ENCODE results near the gene NTRK2. TPM values are rescaled to one million over a fixed set of nuclear protein-coding genes. Genes with fewer than 3 reads are reported as not detected.

The NTRK2 gene
- polyA plus RNA-seq, 1 donor (not counting 4 experiments of a cell fraction or from before 2014, with no cell fraction given): 0.08 TPM

- Histone ChIP-seq H3K79me2 (ENCODE audit: control insufficient read depth, insufficient read depth, low read length) (no peaks in the 10 kb centered on the region), H3K9me1 (ENCODE audit: control insufficient read depth, extremely low read depth, insufficient read depth, low read length) (no peaks in the 10 kb centered on the region), H3K9ac (ENCODE audit: control insufficient read depth, extremely low read depth, insufficient read depth, low read length) (no peak overlapping the region), H4K20me1 (ENCODE audit: control insufficient read depth, extremely low read depth, insufficient read depth, low read length) (no peaks in the 10 kb centered on the region), H3K36me3 (ENCODE audit: control insufficient read depth in 2 of 2, extremely low read depth in 1 of 2, insufficient read depth in 2 of 2, low read length in 2 of 2) (no peaks in the 10 kb centered on the region), H3K4me2 (ENCODE audit: control insufficient read depth, extremely low read depth, insufficient read depth, low read depth, low read length) (no peak overlapping the region), H3K4me3 (ENCODE audit: control insufficient read depth in 2 of 3, extremely low read depth in 1 of 3, insufficient read depth in 2 of 3, low read depth in 1 of 3, low read length in 3 of 3) (no peak overlapping the region), H3K27ac (ENCODE audit: control insufficient read depth, insufficient read depth, low read length) (no peak overlapping the region), H3K4me1 (ENCODE audit: control insufficient read depth, extremely low read depth, insufficient read depth, low read length) (peaks cover 21% of the 10 kb centered on the region), H2AFZ (ENCODE audit: control insufficient read depth, low read length) (no peak overlapping the region), H3K9me3 (ENCODE audit: control insufficient read depth, low read depth, low read length) (no peaks in the 10 kb centered on the region), H3K27me3 (ENCODE audit: control insufficient read depth, extremely low read depth, insufficient read depth, low read length) (no peaks in the 10 kb centered on the region)
- TF ChIP-seq EZH2 (IDR thresholded peaks at IDR 0.05; ENCODE audit: low read length): no peak
- no peak for TF ChIP-seq CTCF (optimal IDR thresholded peaks at IDR 0.05 in 1 of 3, IDR thresholded peaks at IDR 0.05 in 1 of 3, conservative IDR thresholded peaks at IDR 0.05 in 1 of 3; ENCODE audit: extremely low read depth in 1 of 3, insufficient read depth in 2 of 3, low read length in 3 of 3)
- DNase-seq (ENCODE audit: low read depth, low spot score) (no peak), FAIRE-seq (no peak)
- dilution Hi-C loops (cut with MboI; ENCODE audit: extremely low pct_ligation_motif_present, low sequenced_read_pairs): no loop called here
These were observed 105.6 kb downstream of the NTRK2 start for GRCh38 chr9:84775056-84775643.

GRCh38 chr9:84778570-84778969 lies 109.0 kb downstream of the NTRK2 start:
- Histone ChIP-seq H3K9me1 (ENCODE audit: control insufficient read depth, extremely low read depth, insufficient read depth, low read length) (no peaks in the 10 kb centered on the region), H3K9ac (ENCODE audit: control insufficient read depth, extremely low read depth, insufficient read depth, low read length) (no peak overlapping the region), H3K9me3 (ENCODE audit: control insufficient read depth, low read depth, low read length) (no peaks in the 10 kb centered on the region), H3K36me3 (ENCODE audit: control insufficient read depth in 2 of 2, extremely low read depth in 1 of 2, insufficient read depth in 2 of 2, low read length in 2 of 2) (no peaks in the 10 kb centered on the region), H4K20me1 (ENCODE audit: control insufficient read depth, extremely low read depth, insufficient read depth, low read length) (no peaks in the 10 kb centered on the region), H3K4me1 (ENCODE audit: control insufficient read depth, extremely low read depth, insufficient read depth, low read length) (peaks cover 5% of the 10 kb centered on the region), H3K27me3 (ENCODE audit: control insufficient read depth, extremely low read depth, insufficient read depth, low read length) (no peaks in the 10 kb centered on the region), H2AFZ (ENCODE audit: control insufficient read depth, low read length) (no peak overlapping the region), H3K4me3 (ENCODE audit: control insufficient read depth in 2 of 3, extremely low read depth in 1 of 3, insufficient read depth in 2 of 3, low read depth in 1 of 3, low read length in 3 of 3) (no peak overlapping the region), H3K27ac (ENCODE audit: control insufficient read depth, insufficient read depth, low read length) (no peak overlapping the region), H3K4me2 (ENCODE audit: control insufficient read depth, extremely low read depth, insufficient read depth, low read depth, low read length) (no peak overlapping the region), H3K79me2 (ENCODE audit: control insufficient read depth, insufficient read depth, low read length) (no peaks in the 10 kb centered on the region)
- DNase-seq (ENCODE audit: low read depth, low spot score) (no peak), FAIRE-seq (no peak)
- no peak for TF ChIP-seq CTCF (optimal IDR thresholded peaks at IDR 0.05 in 1 of 3, IDR thresholded peaks at IDR 0.05 in 1 of 3, conservative IDR thresholded peaks at IDR 0.05 in 1 of 3; ENCODE audit: extremely low read depth in 1 of 3, insufficient read depth in 2 of 3, low read length in 3 of 3)
- TF ChIP-seq EZH2 (IDR thresholded peaks at IDR 0.05; ENCODE audit: low read length): no peak
- dilution Hi-C loops (cut with MboI; ENCODE audit: extremely low pct_ligation_motif_present, low sequenced_read_pairs): no loop called here
